Measurements from ENCODE around the gene RTN4RL2.

RTN4RL2 gene

DNA sequence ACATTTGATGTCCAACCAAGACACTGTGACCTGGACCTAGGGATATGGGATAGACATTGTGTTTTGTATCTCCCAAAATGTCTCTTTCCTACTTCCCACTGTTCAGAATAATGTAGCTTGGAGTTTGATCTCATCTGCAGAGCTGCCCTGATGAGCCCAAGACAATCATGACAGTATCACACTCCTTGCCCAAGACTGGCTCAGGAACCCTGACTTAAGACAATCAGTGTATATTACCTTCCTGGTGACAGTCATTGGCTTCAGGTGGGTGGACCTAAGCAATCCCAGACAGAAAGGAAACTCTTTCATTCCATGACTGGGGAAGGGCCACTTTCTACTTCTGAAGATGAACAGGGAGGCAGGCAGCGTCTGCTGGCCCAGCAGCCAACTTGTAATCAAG is 14.3 kb upstream of the RTN4RL2 start:
- H3K27ac ChIP-seq, result no peak overlapping the region
- TF ChIP-seq, protein P1, sequence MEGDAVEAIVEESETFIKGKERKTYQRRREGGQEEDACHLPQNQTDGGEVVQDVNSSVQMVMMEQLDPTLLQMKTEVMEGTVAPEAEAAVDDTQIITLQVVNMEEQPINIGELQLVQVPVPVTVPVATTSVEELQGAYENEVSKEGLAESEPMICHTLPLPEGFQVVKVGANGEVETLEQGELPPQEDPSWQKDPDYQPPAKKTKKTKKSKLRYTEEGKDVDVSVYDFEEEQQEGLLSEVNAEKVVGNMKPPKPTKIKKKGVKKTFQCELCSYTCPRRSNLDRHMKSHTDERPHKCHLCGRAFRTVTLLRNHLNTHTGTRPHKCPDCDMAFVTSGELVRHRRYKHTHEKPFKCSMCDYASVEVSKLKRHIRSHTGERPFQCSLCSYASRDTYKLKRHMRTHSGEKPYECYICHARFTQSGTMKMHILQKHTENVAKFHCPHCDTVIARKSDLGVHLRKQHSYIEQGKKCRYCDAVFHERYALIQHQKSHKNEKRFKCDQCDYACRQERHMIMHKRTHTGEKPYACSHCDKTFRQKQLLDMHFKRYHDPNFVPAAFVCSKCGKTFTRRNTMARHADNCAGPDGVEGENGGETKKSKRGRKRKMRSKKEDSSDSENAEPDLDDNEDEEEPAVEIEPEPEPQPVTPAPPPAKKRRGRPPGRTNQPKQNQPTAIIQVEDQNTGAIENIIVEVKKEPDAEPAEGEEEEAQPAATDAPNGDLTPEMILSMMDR (conservative IDR thresholded peaks at IDR 0.05), result no peak

DNA sequence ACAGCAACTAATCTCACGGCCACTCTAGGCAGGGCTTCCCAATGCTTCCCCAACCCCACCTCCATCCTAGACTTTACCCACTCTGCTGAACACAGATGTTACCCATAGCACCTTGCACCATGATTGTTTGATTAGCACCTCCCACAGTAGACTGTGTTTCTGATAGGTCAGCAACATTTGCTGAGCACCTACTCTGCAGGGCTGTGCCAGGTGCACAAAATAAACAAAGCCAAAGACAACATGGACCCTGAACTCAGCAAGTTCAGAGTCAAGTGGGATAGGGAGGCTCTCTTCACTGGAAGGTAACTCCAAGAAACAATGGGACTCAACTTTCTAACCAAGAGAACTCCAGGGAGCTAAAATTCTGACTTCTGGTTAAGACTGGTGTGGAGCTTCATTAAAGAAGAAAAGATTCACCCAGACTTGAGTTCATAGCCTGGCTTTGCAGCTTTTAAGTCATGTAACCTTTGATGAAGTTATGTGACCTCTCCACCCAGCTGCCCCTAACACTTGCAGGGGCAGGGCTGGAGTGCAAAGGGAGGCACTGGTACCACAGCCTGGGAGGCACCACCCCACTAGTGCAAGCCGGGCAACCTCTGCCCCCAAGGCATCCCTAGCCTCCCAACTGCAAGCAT is 6.7 kb upstream of the RTN4RL2 start:
- TF ChIP-seq, protein P1 (conservative IDR thresholded peaks at IDR 0.05), result no peak
- H3K27ac ChIP-seq, result no peak overlapping the region

DNA sequence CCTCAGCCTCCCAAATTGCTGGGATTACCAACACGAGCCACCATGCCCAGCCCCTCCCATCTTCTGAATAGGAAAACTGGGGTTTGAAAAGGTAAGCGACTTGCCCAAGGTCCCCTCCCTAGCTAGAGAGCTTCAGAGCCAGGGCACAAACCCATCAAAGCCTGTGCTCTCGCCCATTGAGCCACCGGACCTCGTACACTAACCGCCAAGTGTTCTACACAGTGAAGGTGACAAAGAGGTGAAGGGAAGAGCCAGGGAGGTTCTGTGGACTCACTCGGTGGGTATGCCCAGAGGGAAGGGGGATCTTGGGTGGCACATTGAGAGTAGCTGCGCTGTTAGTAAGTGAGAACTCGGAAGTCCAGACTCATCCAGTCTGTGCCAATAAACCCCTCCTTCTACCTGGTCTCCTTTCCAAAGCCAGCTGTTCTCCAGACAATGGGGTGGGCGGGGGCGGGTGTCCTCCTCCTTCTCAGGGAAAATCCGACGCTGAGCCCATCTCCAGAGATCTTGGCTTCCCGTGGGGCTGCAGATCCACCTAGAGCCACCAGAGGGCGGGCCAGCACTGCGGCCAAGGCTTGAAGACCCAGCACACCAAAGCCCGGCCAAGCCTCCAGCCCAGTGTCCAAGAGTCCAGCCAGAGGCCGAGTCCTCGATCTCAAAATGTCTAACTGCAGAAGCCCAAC is 3.2 kb upstream of the RTN4RL2 start:
- TF ChIP-seq, protein P1 (conservative IDR thresholded peaks at IDR 0.05), result peak; percentile 99
- no peak overlapping the region for H3K27ac ChIP-seq

DNA sequence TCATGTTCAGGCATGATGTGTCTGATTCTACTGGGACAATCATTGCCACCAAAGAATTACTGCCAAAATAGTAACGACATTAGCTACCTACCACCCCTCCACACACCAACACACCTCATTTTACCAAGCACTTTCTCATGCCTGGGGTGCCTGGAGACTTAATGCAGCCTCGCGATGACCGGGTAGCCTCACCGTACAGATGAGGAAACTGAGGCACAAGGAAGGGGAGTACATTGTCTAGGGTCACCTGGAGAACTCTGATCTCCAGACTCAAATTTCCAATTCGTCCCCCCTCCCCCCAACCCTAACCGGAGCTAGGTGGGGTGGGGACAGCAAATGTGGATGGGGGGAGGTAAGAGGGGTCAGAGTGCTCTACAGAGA is 2.7 kb upstream of the RTN4RL2 start:
- H3K27ac ChIP-seq, result no peak overlapping the region
- TF ChIP-seq, protein P1 (conservative IDR thresholded peaks at IDR 0.05), result no peak; the same call in 1 of the 2 replicates

DNA sequence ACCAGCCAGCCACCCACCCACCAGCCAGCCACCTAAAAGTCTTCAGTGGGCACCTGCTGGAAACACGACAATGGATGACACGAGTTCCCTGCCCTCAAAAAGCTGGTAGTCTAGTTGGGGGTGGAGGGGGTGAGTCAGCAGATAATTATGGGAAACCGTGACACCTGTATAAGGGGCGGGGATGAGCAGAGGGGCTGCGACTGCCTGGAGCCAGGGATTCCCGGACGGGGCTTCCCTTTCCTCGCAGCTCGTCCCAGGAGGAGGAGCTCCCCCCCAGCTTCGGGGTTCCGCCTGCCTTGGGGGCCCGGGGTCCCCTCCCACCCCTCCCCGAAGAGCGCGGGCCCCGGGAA is 2.3 kb upstream of the RTN4RL2 start:
- TF ChIP-seq, protein P1 (conservative IDR thresholded peaks at IDR 0.05), result no peak
- H3K27ac ChIP-seq, result no peak overlapping the region; the same call in 1 of the 2 replicates

DNA sequence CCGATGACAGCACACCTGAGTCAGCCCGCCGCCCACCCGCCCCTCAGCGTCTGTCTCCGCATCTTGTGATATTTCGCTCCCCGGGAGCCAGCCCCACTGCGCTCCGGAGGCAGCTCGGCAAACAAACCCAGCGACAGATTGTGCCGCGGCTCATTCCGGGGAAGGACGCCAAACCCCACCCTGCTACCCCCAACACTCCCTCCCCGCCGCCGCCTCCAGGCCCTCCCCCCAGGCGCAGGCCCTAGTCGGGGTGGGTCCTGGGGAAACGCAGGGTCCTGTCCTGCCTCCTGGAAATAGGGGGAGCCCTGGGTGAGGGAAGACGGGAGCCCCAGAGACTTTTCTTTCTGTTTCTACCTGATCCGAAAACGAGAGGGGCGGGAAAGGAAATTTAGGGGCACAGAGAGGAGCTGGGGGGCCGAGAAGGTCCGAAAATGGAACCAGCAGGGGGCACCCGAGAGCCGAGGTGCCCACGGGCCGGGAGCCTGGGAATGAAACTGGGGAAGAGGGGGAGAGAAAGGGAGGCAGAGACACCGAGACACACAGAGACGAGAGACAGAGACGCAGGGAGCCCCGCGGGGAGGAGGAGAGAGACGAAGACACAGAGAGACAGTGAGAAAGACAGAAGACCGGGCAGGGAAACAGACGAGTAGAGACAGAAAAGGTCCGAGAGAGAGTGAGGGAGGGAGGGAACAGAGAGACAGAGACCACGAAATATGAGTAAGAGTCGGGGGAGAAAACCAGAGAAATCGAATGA is 1.7 kb upstream of the RTN4RL2 start:
- TF ChIP-seq, protein P1 (conservative IDR thresholded peaks at IDR 0.05), result peak; percentile 96
- no peak overlapping the region; the same call in 1 of the 2 replicates for H3K27ac ChIP-seq
